HG03108 (cell line): Measurements from ENCODE around the gene ANAPC1.
"Not testable (repeated sequence)": the region's sequence is repeated elsewhere in the genome, so short reads cannot be mapped to it uniquely, and the experiment has no call there.

Source experiments
- ATAC-seq: cut with Tn5 transposase; IDR thresholded peaks from one replicate; pipeline ENCODE4 v1.9.1; 2021; ENCODE audit warnings: moderate library complexity; ENCODE audit not compliant: unreplicated experiment

Gene ANAPC1

GRCh38 chr2:111735838-111736721 lies 147.9 kb downstream of the ANAPC1 start:
- not testable (repeated sequence) for ATAC-seq

DNA sequence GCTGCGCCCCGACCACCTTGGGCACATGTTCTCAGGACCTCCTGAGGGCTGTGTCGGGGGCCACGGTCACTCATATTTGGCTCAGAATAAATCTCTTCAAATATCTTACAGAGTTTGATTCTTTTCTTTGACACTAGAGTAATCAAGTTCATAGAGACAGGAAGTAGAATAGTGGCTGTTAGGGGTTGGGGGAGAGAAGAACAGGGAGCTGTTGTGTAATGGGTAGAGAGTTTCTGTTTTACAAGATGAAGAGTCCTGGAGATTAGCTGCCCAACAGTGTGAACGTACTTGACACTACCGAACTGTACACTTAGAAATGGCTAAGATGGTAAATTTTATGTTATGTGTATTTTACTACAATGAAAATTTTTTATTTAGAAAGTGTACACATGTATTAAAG lies 148.6 kb downstream of the ANAPC1 start:
- not testable (repeated sequence) for ATAC-seq

DNA sequence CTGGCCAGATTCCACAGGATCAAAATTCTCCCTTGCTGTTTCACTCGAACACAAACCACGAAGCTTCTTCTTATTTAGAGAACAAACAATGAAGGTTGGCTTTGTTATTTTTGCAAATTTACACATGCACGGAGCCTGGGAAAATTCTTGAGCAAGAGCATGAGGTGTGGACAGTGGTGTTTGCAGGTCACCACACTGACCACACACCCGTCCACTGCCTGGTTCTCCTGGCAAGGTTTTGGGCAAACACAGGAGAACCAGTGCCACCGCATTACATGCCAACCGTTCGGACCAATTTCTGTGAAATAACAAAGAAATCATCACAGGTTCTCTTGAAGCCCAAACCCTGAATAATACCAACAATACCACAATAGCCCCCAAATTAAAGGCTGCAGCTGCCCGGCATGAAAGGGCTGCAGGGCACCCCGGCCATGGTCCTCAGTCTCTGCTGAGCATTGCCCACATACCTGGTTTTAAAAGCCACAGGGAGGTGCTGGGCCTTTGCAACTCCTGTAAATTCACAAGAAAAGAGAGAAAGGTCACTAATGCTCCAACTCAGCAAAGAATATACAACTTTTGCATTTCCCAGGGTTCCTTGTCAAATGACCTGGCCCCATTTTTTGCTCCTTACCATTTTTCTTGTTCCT lies 154.1 kb downstream of the ANAPC1 start:
- ATAC-seq: not testable (repeated sequence)

DNA sequence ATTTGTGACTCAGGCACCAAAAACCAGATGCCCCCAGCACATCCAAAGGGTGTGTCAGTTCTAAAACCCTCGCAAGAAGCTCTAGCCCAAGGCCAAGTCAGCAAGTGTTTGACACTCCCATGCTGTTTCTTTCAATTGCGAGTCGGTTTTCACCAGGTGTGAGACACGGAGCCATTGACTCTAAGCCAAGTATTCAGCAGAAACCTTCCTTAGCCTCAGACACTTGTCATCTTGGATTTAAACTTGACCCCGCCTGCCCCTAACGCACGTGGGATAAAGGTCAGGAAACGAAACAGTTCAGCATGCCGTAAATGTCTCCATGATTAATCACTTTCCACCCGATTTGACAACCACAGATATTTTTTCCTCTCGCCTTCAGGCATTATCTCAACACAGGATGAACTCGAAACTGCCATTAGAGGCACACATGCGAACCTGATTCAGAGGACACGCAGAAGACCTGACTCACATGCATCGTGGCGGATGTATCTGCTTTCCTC lies 156.3 kb downstream of the ANAPC1 start:
- not testable (repeated sequence) for ATAC-seq

- ATAC-seq: not testable (repeated sequence)
Measured at GRCh38 chr2:111725742-111726141, 158.3 kb downstream of the ANAPC1 start.

- not testable (repeated sequence) for ATAC-seq
Measured at GRCh38 chr2:111719610-111720009, 164.4 kb downstream of the ANAPC1 start.
